Measurements from ENCODE around the gene PRM2.

PRM2 gene

GRCh38 chr16:11250786-11251524 is 25.3 kb downstream of the PRM2 start:
- Histone ChIP-seq H3K36me3 (ENCODE audit: low read depth) (no peaks in the 10 kb centered on the region), H3K27ac (ENCODE audit: poor library complexity, severe bottlenecking) (no peak overlapping the region), H3K4me1 (ENCODE audit: insufficient read depth, poor library complexity, severe bottlenecking) (no peaks in the 10 kb centered on the region), H3K4me3 (ENCODE audit: severe bottlenecking) (no peak overlapping the region), H3K27me3 (ENCODE audit: insufficient read depth, poor library complexity, severe bottlenecking) (no peaks in the 10 kb centered on the region), H3K9me3 (ENCODE audit: severe bottlenecking) (no peaks in the 10 kb centered on the region)
- ATAC-seq (ENCODE audit: low read depth) (no peak), DNase-seq (ENCODE audit: low spot score) (no peak)
- no peak for TF ChIP-seq CTCF (IDR thresholded peaks at IDR 0.05; ENCODE audit: poor library complexity, severe bottlenecking)

- ATAC-seq (ENCODE audit: low read depth), result peak; percentile 51
- Histone ChIP-seq H3K36me3 (ENCODE audit: low read depth) (no peaks in the 10 kb centered on the region), H3K27me3 (ENCODE audit: insufficient read depth, poor library complexity, severe bottlenecking) (no peaks in the 10 kb centered on the region), H3K4me3 (ENCODE audit: severe bottlenecking) (no peak overlapping the region), H3K9me3 (ENCODE audit: severe bottlenecking) (no peaks in the 10 kb centered on the region), H3K4me1 (ENCODE audit: insufficient read depth, poor library complexity, severe bottlenecking) (no peaks in the 10 kb centered on the region), H3K27ac (ENCODE audit: poor library complexity, severe bottlenecking) (no peak overlapping the region)
- no peak for DNase-seq (ENCODE audit: low spot score)
- no peak for TF ChIP-seq CTCF (IDR thresholded peaks at IDR 0.05; ENCODE audit: poor library complexity, severe bottlenecking)
Observed at GRCh38 chr16:11250091-11250785, 26.0 kb downstream of the PRM2 start.

- H3K9me3 ChIP-seq (ENCODE audit: severe bottlenecking), result no peaks in the 10 kb centered on the region
- TF ChIP-seq CTCF (IDR thresholded peaks at IDR 0.05; ENCODE audit: poor library complexity, severe bottlenecking), result no peak
- DNase-seq (ENCODE audit: low spot score) (no peak), ATAC-seq (ENCODE audit: low read depth) (no peak)
- no peaks in the 10 kb centered on the region for H3K36me3 ChIP-seq (ENCODE audit: low read depth)
- no peak overlapping the region for H3K27ac ChIP-seq (ENCODE audit: poor library complexity, severe bottlenecking)
- no peaks in the 10 kb centered on the region for H3K4me1 ChIP-seq (ENCODE audit: insufficient read depth, poor library complexity, severe bottlenecking)
- no peak overlapping the region for H3K4me3 ChIP-seq (ENCODE audit: severe bottlenecking)
- H3K27me3 ChIP-seq (ENCODE audit: insufficient read depth, poor library complexity, severe bottlenecking), result no peaks in the 10 kb centered on the region
Observed at GRCh38 chr16:11249233-11250061, 26.8 kb downstream of the PRM2 start.

- H3K27me3 ChIP-seq (ENCODE audit: insufficient read depth, poor library complexity, severe bottlenecking), result no peaks in the 10 kb centered on the region
- no peak for DNase-seq (ENCODE audit: low spot score)
- H3K9me3 ChIP-seq (ENCODE audit: severe bottlenecking), result no peaks in the 10 kb centered on the region
- ATAC-seq (ENCODE audit: low read depth), result peak; percentile 18; the same call in 1 of the 3 replicates
- no peak for TF ChIP-seq CTCF (IDR thresholded peaks at IDR 0.05; ENCODE audit: poor library complexity, severe bottlenecking)
- H3K4me3 ChIP-seq (ENCODE audit: severe bottlenecking), result no peak overlapping the region
- H3K27ac ChIP-seq (ENCODE audit: poor library complexity, severe bottlenecking), result no peak overlapping the region
- no peaks in the 10 kb centered on the region for H3K36me3 ChIP-seq (ENCODE audit: low read depth)
- H3K4me1 ChIP-seq (ENCODE audit: insufficient read depth, poor library complexity, severe bottlenecking), result no peaks in the 10 kb centered on the region
Observed at GRCh38 chr16:11248133-11248532, 28.1 kb downstream of the PRM2 start.
